ENCODE measurements around the gene PLCL1. TPM values are rescaled to one million over a fixed set of nuclear protein-coding genes. Genes with fewer than 3 reads are reported as not detected.

PLCL1 gene
- total and polyA plus RNA-seq, 2 donors (not counting 3 experiments of a cell fraction or from before 2014, with no cell fraction given), result 0.79 to 3.4 TPM

GRCh38 chr2:198117406-198118041 is 313.1 kb downstream of the PLCL1 start:
- no peaks in the 10 kb centered on the region for H3K9me3 ChIP-seq (replicated peaks; ENCODE audit: control insufficient read depth, insufficient read depth, low read length)
- no peaks in the 10 kb centered on the region for H3K27me3 ChIP-seq (ENCODE audit: control insufficient read depth in 2 of 2, insufficient read depth in 2 of 2, low read length in 2 of 2)
- no peaks in the 10 kb centered on the region for H4K20me1 ChIP-seq (replicated peaks; ENCODE audit: control insufficient read depth, extremely low read depth, insufficient read depth, low read length)
- peak overlapping the region; percentile 32 for H2AFZ ChIP-seq (ENCODE audit: low read depth, low read length)
- no peak overlapping the region for H3K27ac ChIP-seq (ENCODE audit: insufficient read depth, low read depth, low read length)
- H3K9me1 ChIP-seq (replicated peaks; ENCODE audit: control insufficient read depth, extremely low read depth, insufficient read depth, low read length), result no peaks in the 10 kb centered on the region
- dilution Hi-C loops (cut with MboI; ENCODE audit: extremely low pct_ligation_motif_present, low sequenced_read_pairs), result no loop called here
- ChIA-PET POLR2A (no interaction called here), CTCF (interaction anchor here (0.9 to 2.1 kb wide), 4 partner anchors 10 to 57 kb away, joined by 3 to 12 read pairs (median 4); no protein-coding TSS in a partner anchor)
- no peak overlapping the region for H3K9ac ChIP-seq (replicated peaks; ENCODE audit: extremely low read depth, insufficient read depth, low read length)
- FAIRE-seq, result no peak
- no peaks in the 10 kb centered on the region for H3K36me3 ChIP-seq (ENCODE audit: control insufficient read depth in 2 of 2, extremely low read depth in 1 of 2, insufficient read depth in 2 of 2, low read length in 2 of 2)
- intact Hi-C loops (cut with micrococcal nuclease), result loop anchor here (5.0 kb wide), 1 partner anchor 190 kb away; no protein-coding TSS in a partner anchor
- DNase-seq (ENCODE audit: low read depth, low spot score), result peak; percentile 51
- TF ChIP-seq GATA2 (IDR thresholded peaks at IDR 0.05; ENCODE audit: insufficient read depth, insufficient read length, low read depth, low read length) (no peak), JUN (IDR thresholded peaks at IDR 0.05; ENCODE audit: borderline replicate concordance, insufficient read depth, insufficient read length, low read depth) (peak; percentile 15), FOS (IDR thresholded peaks at IDR 0.05; ENCODE audit: borderline replicate concordance, insufficient read depth, low read length) (peak; percentile 54)
- no TSS peak for BruUV-seq (replicated peaks)
- peak overlapping the region; percentile 31 for H3K4me2 ChIP-seq (ENCODE audit: insufficient read depth, low read length)
- no peaks in the 10 kb centered on the region for H3K79me2 ChIP-seq (ENCODE audit: control insufficient read depth, insufficient read depth, low read length)
- H3K4me1 ChIP-seq (ENCODE audit: control insufficient read depth, extremely low read depth, insufficient read depth, low read length), result peaks cover 11% of the 10 kb centered on the region
- no peak overlapping the region for H3K4me3 ChIP-seq (replicated peaks in 1 of 3; ENCODE audit: insufficient read depth in 1 of 3, low read depth in 1 of 3, low read length in 3 of 3)

- H3K4me2 ChIP-seq (ENCODE audit: insufficient read depth, low read length), result no peak overlapping the region
- H3K4me3 ChIP-seq (replicated peaks in 1 of 3; ENCODE audit: insufficient read depth in 1 of 3, low read depth in 1 of 3, low read length in 3 of 3), result no peak overlapping the region
- intact Hi-C loops (cut with micrococcal nuclease) (loop anchor here (1.0 to 5.0 kb wide), 3 partner anchors 169 to 420 kb away; partner anchors contain the start of gene MARS2), dilution Hi-C loops (cut with MboI; ENCODE audit: extremely low pct_ligation_motif_present, low sequenced_read_pairs) (no loop called here)
- H3K4me1 ChIP-seq (ENCODE audit: control insufficient read depth, extremely low read depth, insufficient read depth, low read length), result no peaks in the 10 kb centered on the region
- DNase-seq (ENCODE audit: low read depth, low spot score) (peak; percentile 73), FAIRE-seq (peak; percentile 93)
- no peaks in the 10 kb centered on the region for H3K79me2 ChIP-seq (ENCODE audit: control insufficient read depth, insufficient read depth, low read length)
- no peaks in the 10 kb centered on the region for H3K36me3 ChIP-seq (ENCODE audit: control insufficient read depth in 2 of 2, extremely low read depth in 1 of 2, insufficient read depth in 2 of 2, low read length in 2 of 2)
- no peaks in the 10 kb centered on the region for H3K9me3 ChIP-seq (replicated peaks; ENCODE audit: control insufficient read depth, insufficient read depth, low read length)
- H3K9me1 ChIP-seq (replicated peaks; ENCODE audit: control insufficient read depth, extremely low read depth, insufficient read depth, low read length), result no peaks in the 10 kb centered on the region
- no peaks in the 10 kb centered on the region for H3K27me3 ChIP-seq (ENCODE audit: control insufficient read depth in 2 of 2, insufficient read depth in 2 of 2, low read length in 2 of 2)
- peak overlapping the region; percentile 14 for H2AFZ ChIP-seq (ENCODE audit: low read depth, low read length)
- no peak overlapping the region for H3K9ac ChIP-seq (replicated peaks; ENCODE audit: extremely low read depth, insufficient read depth, low read length)
- TF ChIP-seq FOS (IDR thresholded peaks at IDR 0.05; ENCODE audit: borderline replicate concordance, insufficient read depth, low read length), result no peak
- TF ChIP-seq, protein P1, sequence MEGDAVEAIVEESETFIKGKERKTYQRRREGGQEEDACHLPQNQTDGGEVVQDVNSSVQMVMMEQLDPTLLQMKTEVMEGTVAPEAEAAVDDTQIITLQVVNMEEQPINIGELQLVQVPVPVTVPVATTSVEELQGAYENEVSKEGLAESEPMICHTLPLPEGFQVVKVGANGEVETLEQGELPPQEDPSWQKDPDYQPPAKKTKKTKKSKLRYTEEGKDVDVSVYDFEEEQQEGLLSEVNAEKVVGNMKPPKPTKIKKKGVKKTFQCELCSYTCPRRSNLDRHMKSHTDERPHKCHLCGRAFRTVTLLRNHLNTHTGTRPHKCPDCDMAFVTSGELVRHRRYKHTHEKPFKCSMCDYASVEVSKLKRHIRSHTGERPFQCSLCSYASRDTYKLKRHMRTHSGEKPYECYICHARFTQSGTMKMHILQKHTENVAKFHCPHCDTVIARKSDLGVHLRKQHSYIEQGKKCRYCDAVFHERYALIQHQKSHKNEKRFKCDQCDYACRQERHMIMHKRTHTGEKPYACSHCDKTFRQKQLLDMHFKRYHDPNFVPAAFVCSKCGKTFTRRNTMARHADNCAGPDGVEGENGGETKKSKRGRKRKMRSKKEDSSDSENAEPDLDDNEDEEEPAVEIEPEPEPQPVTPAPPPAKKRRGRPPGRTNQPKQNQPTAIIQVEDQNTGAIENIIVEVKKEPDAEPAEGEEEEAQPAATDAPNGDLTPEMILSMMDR (IDR thresholded peaks at IDR 0.05; ENCODE audit: extremely low read depth in 1 of 2, insufficient read depth in 1 of 2, low read depth in 1 of 2, low read length in 2 of 2), result peak; percentile 60 to 61
- TF ChIP-seq MYC (IDR thresholded peaks at IDR 0.05; ENCODE audit: low read depth, low read length), result no peak
- TF ChIP-seq JUN (IDR thresholded peaks at IDR 0.05; ENCODE audit: borderline replicate concordance, insufficient read depth, insufficient read length, low read depth), result no peak
- TF ChIP-seq POLR2AphosphoS5 (IDR thresholded peaks at IDR 0.05; ENCODE audit: insufficient read depth, low read depth, low read length), result no peak
- TF ChIP-seq EZH2 (IDR thresholded peaks at IDR 0.05; ENCODE audit: borderline replicate concordance, low read depth, low read length, severe bottlenecking), result no peak
- BruUV-seq (replicated peaks), result no TSS peak
- no peak overlapping the region for H3K27ac ChIP-seq (ENCODE audit: insufficient read depth, low read depth, low read length)
- ChIA-PET POLR2A (no interaction called here), CTCF (interaction anchor here (0.5 to 4.3 kb wide), 45 partner anchors 9 to 1484 kb away, joined by 3 to 88 read pairs (median 4); partner anchors contain the start of genes MARS2 and PLCL1)
- no peaks in the 10 kb centered on the region for H4K20me1 ChIP-seq (replicated peaks; ENCODE audit: control insufficient read depth, extremely low read depth, insufficient read depth, low read length)
Observed at GRCh38 chr2:198127627-198128026, 323.2 kb downstream of the PLCL1 start.
